B cell (primary cell): ENCODE measurements around the gene AGO3. TPM values are rescaled to one million over a fixed set of nuclear protein-coding genes. Genes with fewer than 3 reads are reported as not detected.
"Not testable (repeated sequence)": the region's sequence is repeated elsewhere in the genome, so short reads cannot be mapped to it uniquely, and the experiment has no call there.

Experiments used
- ATAC-seq: fragments of 200-7000 bp; cut with Tn5 transposase; one replicate; pipeline ENCODE4 v1.10.0; 2021; ENCODE audit warnings: low read depth, mild to moderate bottlenecking, moderate number of reproducible peaks, moderate library complexity
- CTCF ChIA-PET: fragments of 350-600 bp; sonication (Branson Sonifier 250); formaldehyde crosslinking; loops from one replicate; lab custom pipeline; 2021; ENCODE audit warnings: antibody characterized with exemption, inconsistent platforms; lab: Charles Lee
- POLR2A ChIA-PET: fragments of 350-600 bp; sonication (Branson Sonifier 250); formaldehyde crosslinking; loops from one replicate; lab custom pipeline; 2021; ENCODE audit warnings: antibody characterized with exemption; lab: Charles Lee
- DNase-seq: peaks from one replicate; pipeline ENCODE4 v3.0.0; 2013
- H2AFZ ChIP-seq: 2 replicates; pipeline ENCODE4 v1.6.1; 2012; ENCODE audit warnings: mild to moderate bottlenecking, low read depth, low read length; ENCODE audit not compliant: insufficient read depth, poor library complexity, severe bottlenecking
- H3K27ac ChIP-seq, 2 donors: 1 replicate in 1 of 2; 2 replicates in 1 of 2; pipeline ENCODE4 v1.5.1; 2012 to 2013; ENCODE audit warnings: low read length in 2 of 2, mild to moderate bottlenecking in 2 of 2, moderate library complexity in 1 of 2
- H3K27me3 ChIP-seq, 4 experiments: fragments of 200-600 bp in 1 of 4; sonication (generic) in 1 of 4; replicated peaks in 1 of 4; 1 replicate in 2 of 4; 2 replicates in 2 of 4; pipeline versions ENCODE4 v1.6.1 to v1.7.0; 2013 to 2016; ENCODE audit warnings: low read length in 3 of 4, mild to moderate bottlenecking in 2 of 4, mixed read lengths in 1 of 4, moderate library complexity in 1 of 4; ENCODE audit not compliant: insufficient read depth in 4 of 4, control insufficient read depth in 3 of 4; ENCODE audit errors: control extremely low read depth in 1 of 4
- H3K36me3 ChIP-seq, 2 experiments: replicated peaks in 1 of 2; 1 replicate in 1 of 2; 2 replicates in 1 of 2; pipeline versions ENCODE4 v1.6.1 to v1.7.1; 2013; ENCODE audit warnings: low read length in 1 of 2; ENCODE audit not compliant: insufficient read depth in 2 of 2, control insufficient read depth in 1 of 2; ENCODE audit errors: control extremely low read depth in 1 of 2, extremely low read depth in 1 of 2
- H3K4me1 ChIP-seq, 2 donors: fragments of 200-600 bp in 1 of 2; sonication (generic) in 1 of 2; 1 replicate in 1 of 2; 2 replicates in 1 of 2; pipeline versions ENCODE4 v1.5.1 to v1.6.1; 2013 to 2017; ENCODE audit warnings: low read length in 2 of 2; ENCODE audit not compliant: control insufficient read depth in 2 of 2, insufficient read depth in 2 of 2
- H3K4me2 ChIP-seq: replicated peaks from 2 replicates; pipeline ENCODE3; 2012; ENCODE audit warnings: mild to moderate bottlenecking, low read depth, low read length; ENCODE audit not compliant: poor library complexity, severe bottlenecking
- H3K4me3 ChIP-seq, 5 experiments: fragments of 200-600 bp in 1 of 5; sonication (generic) in 1 of 5; 1 replicate in 3 of 5; 2 replicates in 2 of 5; pipeline versions ENCODE4 v1.5.1 to v1.7.0; 2011 to 2016; ENCODE audit warnings: low read length in 4 of 5, mild to moderate bottlenecking in 4 of 5, low read depth in 2 of 5, control low read depth in 1 of 5, moderate library complexity in 1 of 5; ENCODE audit not compliant: insufficient read depth in 1 of 5; ENCODE audit errors: control extremely low read depth in 1 of 5, extremely low read depth in 1 of 5
- H3K79me2 ChIP-seq: fragments of 200-600 bp; sonication (generic); one replicate; pipeline ENCODE4 v1.6.0; 2016; ENCODE audit warnings: low read length; ENCODE audit not compliant: control insufficient read depth, insufficient read depth
- H3K9ac ChIP-seq: fragments of 200-600 bp; sonication (generic); 2 replicates; pipeline ENCODE4 v1.6.1; 2017; ENCODE audit warnings: mild to moderate bottlenecking, low read length, moderate library complexity
- H3K9me3 ChIP-seq, 3 donors: one replicate each; pipeline versions ENCODE4 v1.6.1 to v1.7.1; 2013; ENCODE audit warnings: low read length in 2 of 3; ENCODE audit not compliant: control insufficient read depth in 2 of 3, insufficient read depth in 1 of 3; ENCODE audit errors: control extremely low read depth in 1 of 3
- H4K20me1 ChIP-seq: 2 replicates; pipeline ENCODE4 v1.6.0; 2012; ENCODE audit warnings: mild to moderate bottlenecking, low read length; ENCODE audit not compliant: insufficient read depth, control insufficient read depth, poor library complexity, severe bottlenecking
- H3K27ac Mint-ChIP-seq: one replicate; pipeline ENCODE4 v1.8.0; 2021; ENCODE audit warnings: mixed read lengths
- H3K27me3 Mint-ChIP-seq: one replicate; pipeline ENCODE4 v1.8.0; 2021; ENCODE audit warnings: mixed read lengths
- H3K4me1 Mint-ChIP-seq: one replicate; pipeline ENCODE4 v1.8.0; 2021; ENCODE audit warnings: mixed read lengths
- H3K4me3 Mint-ChIP-seq: one replicate; pipeline ENCODE4 v1.8.0; 2021; ENCODE audit warnings: mixed read lengths
- H3K9me3 Mint-ChIP-seq: one replicate; pipeline ENCODE4 v1.8.0; 2022; ENCODE audit warnings: mixed read lengths; ENCODE audit not compliant: insufficient read depth
- EZH2 ChIP-seq: IDR thresholded peaks from 2 replicates; pipeline ENCODE4 v1.6.1; 2012; ENCODE audit warnings: borderline replicate concordance, low read depth, mild to moderate bottlenecking, moderate library complexity, low read length; ENCODE audit not compliant: insufficient read depth, poor library complexity, severe bottlenecking
- WGBS: methylation state at CpG from one replicate; pipeline ENCODE4 v1.1.5; 2013; ENCODE audit warnings: missing lambda C conversion rate; ENCODE audit not compliant: insufficient coverage; 5-methylcytosine and 5-hydroxymethylcytosine counted together
- intact Hi-C: fragments of 100-400 bp; cut with micrococcal nuclease; formaldehyde crosslinking; loops from one replicate; pipeline ENCODE4 v1.10.0; 2022
- polyA plus RNA-seq: library from polyadenylated mRNA; depleted of rRNA; stranded (reverse); fragments of >200 nt; gene quantifications from 2 replicates; pipeline ENCODE4 v1.2.3, GENCODE V29; 2012
- total RNA-seq, 2 donors: library from RNA; stranded (reverse); fragments of 120-200 nt in 1 of 2; gene quantifications; 1 replicate in 1 of 2; 2 replicates in 1 of 2; pipeline versions ENCODE4 v1.2.3 to v1.2.4, GENCODE V29; 2013 to 2022
- TF ChIP-seq, protein P1 (sequence below): fragments of 200-600 bp; IDR thresholded peaks from one replicate; pipeline ENCODE4 v1.8.0; 2022; ENCODE audit warnings: antibody characterized with exemption, mild to moderate bottlenecking

AGO3 gene
- total and polyA plus RNA-seq, 2 donors (not counting 1 experiment from before 2014, with no cell fraction given), result 5.1 to 44.9 TPM

- WGBS, result no CpG with 5 or more reads among the region's 3 CpGs
- POLR2A ChIA-PET, result no interaction called here
- Histone ChIP-seq H3K27ac (no peak overlapping the region), H3K9ac (no peak overlapping the region), H3K27me3 (no peaks in the 10 kb centered on the region), H3K36me3 (no peaks in the 10 kb centered on the region), H4K20me1 (no peaks in the 10 kb centered on the region), H2AFZ (no peak overlapping the region), H3K4me2 (no peak overlapping the region), H3K4me1 (no peaks in the 10 kb centered on the region), H3K4me3 (no peak overlapping the region), H3K79me2 (peaks cover 39% of the 10 kb centered on the region), H3K9me3 (no peaks in the 10 kb centered on the region)
- intact Hi-C loops, result no loop called here
- H3K27me3 Mint-ChIP-seq, result no peaks in the 10 kb centered on the region
- CTCF ChIA-PET, result interaction anchor here (0.6 kb wide), 1 partner anchor 18 kb away, joined by 3 read pairs; no protein-coding TSS in a partner anchor
- no peak for ATAC-seq
- peaks cover 2% of the 10 kb centered on the region for H3K9me3 Mint-ChIP-seq
- TF ChIP-seq EZH2, result no peak
- TF ChIP-seq, protein P1, sequence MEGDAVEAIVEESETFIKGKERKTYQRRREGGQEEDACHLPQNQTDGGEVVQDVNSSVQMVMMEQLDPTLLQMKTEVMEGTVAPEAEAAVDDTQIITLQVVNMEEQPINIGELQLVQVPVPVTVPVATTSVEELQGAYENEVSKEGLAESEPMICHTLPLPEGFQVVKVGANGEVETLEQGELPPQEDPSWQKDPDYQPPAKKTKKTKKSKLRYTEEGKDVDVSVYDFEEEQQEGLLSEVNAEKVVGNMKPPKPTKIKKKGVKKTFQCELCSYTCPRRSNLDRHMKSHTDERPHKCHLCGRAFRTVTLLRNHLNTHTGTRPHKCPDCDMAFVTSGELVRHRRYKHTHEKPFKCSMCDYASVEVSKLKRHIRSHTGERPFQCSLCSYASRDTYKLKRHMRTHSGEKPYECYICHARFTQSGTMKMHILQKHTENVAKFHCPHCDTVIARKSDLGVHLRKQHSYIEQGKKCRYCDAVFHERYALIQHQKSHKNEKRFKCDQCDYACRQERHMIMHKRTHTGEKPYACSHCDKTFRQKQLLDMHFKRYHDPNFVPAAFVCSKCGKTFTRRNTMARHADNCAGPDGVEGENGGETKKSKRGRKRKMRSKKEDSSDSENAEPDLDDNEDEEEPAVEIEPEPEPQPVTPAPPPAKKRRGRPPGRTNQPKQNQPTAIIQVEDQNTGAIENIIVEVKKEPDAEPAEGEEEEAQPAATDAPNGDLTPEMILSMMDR, result no peak
- H3K4me1 Mint-ChIP-seq, result peaks cover 5% of the 10 kb centered on the region
- no peak overlapping the region for H3K4me3 Mint-ChIP-seq
- DNase-seq, result no peak
- H3K27ac Mint-ChIP-seq, result no peak overlapping the region
Measured at GRCh38 chr1:35959304-35959703, 28.4 kb downstream of the AGO3 start.

DNA sequence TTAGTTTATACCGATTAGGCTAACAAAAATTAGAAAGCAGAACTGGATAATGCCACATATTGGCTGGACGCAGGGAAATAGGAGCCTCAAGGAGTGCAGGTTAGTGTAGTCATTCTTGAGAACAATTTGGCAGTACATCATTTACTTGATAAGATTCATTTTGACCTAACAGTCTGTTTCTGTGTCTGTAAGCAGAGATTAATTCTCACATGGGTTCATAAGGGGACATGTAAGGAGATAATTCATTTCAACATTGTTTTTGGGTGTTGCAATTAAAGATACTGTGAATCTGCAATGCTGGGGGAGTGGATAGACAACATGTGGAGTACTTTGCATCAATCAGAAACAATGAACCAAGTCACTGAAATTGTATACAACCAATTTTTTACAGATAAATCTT is 32.0 kb downstream of the AGO3 start:
- ChIA-PET POLR2A (no interaction called here), CTCF (no interaction called here)
- H2AFZ ChIP-seq, result no peak overlapping the region
- no peak overlapping the region for H3K4me3 ChIP-seq
- H3K4me2 ChIP-seq, result no peak overlapping the region
- Mint-ChIP-seq H3K27me3 (no peaks in the 10 kb centered on the region), H3K9me3 (peaks cover 3% of the 10 kb centered on the region), H3K4me1 (peaks cover 5% of the 10 kb centered on the region), H3K27ac (no peak overlapping the region), H3K4me3 (no peak overlapping the region)
- intact Hi-C loops, result no loop called here
- no peaks in the 10 kb centered on the region for H4K20me1 ChIP-seq
- ATAC-seq, result no peak
- no peaks in the 10 kb centered on the region for H3K4me1 ChIP-seq
- no peak for DNase-seq
- peaks cover 9% of the 10 kb centered on the region for H3K79me2 ChIP-seq
- H3K27ac ChIP-seq, result no peak overlapping the region
- H3K9ac ChIP-seq, result no peak overlapping the region
- TF ChIP-seq, protein P1, result no peak
- TF ChIP-seq EZH2, result no peak
- H3K27me3 ChIP-seq, result no peaks in the 10 kb centered on the region
- H3K9me3 ChIP-seq, result no peaks in the 10 kb centered on the region
- H3K36me3 ChIP-seq, result peaks cover 0 to 2% of the 10 kb centered on the region in 2 experiments
- no CpG with 5 or more reads among the region's 2 CpGs for WGBS

DNA sequence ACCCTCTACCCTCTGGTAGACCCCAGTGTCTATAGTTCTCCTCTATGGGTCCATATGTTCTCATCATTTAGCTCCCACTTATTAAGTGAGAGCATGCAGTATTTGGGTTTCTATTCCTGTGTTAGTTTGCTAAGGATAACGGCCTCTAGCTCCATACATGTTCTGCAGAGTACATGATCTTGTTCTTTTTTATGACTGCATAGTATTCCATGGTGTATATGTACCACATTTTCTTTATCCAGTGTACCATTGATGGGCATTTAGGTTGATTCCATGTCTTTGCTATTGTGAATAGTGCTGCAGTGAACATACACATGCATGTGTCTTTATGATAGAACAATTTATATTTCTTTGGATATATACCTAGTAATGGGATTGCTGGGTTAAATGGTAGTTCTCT is 33.4 kb downstream of the AGO3 start:
- H3K27me3 Mint-ChIP-seq, H3K4me3 Mint-ChIP-seq, H2AFZ ChIP-seq, ATAC-seq, H3K4me1 ChIP-seq, intact Hi-C loops, H3K27ac ChIP-seq, POLR2A ChIA-PET, H3K4me2 ChIP-seq, CTCF ChIA-PET, H3K79me2 ChIP-seq, H4K20me1 ChIP-seq, H3K27me3 ChIP-seq, H3K4me3 ChIP-seq, H3K9ac ChIP-seq, H3K36me3 ChIP-seq, H3K9me3 Mint-ChIP-seq, H3K9me3 ChIP-seq, DNase-seq, H3K27ac Mint-ChIP-seq, H3K4me1 Mint-ChIP-seq: not testable (repeated sequence)
- no CpG with 5 or more reads among the region's 1 CpG for WGBS
